Uterus (tissue), 2 donors: Measurements from ENCODE around the gene NPHP3.

ENCODE experiments used
- CTCF ChIP-seq, 4 experiments: fragments of 200-600 bp in 2 of 4; fragments of 450-650 bp in 2 of 4; sonication (generic) in 2 of 4; IDR thresholded peaks; one replicate each; pipeline ENCODE4 v1.5.1; 2016 to 2019; ENCODE audit warnings: antibody characterized with exemption in 4 of 4, mild to moderate bottlenecking in 2 of 4, moderate library complexity in 1 of 4
- POLR2A ChIP-seq, 2 donors: fragments of 450-650 bp; IDR thresholded peaks; one replicate each; pipeline ENCODE4 v1.6.1; 2016; ENCODE audit warnings: antibody characterized with exemption in 2 of 2, mild to moderate bottlenecking in 1 of 2, moderate library complexity in 1 of 2

- TF ChIP-seq CTCF (IDR thresholded peaks at IDR 0.05), result no peak
- TF ChIP-seq POLR2A (IDR thresholded peaks at IDR 0.05), result no peak
Observed at GRCh38 chr3:132660811-132661070, 61.5 kb downstream of the NPHP3 start.
